GM12878 (cell line): ENCODE measurements around the gene ASB2. TPM values are rescaled to one million over a fixed set of nuclear protein-coding genes. Genes with fewer than 3 reads are reported as not detected.

Experiments used
- BCL3 ChIP-seq: IDR thresholded peaks from 2 replicates; pipeline ENCODE4 v1.6.1; 2011; ENCODE audit warnings: borderline replicate concordance, low read depth, mild to moderate bottlenecking, moderate library complexity, low read length; ENCODE audit not compliant: insufficient read depth, poor library complexity, severe bottlenecking
- CBFB ChIP-seq: IDR thresholded peaks from 2 replicates; pipeline ENCODE4 v1.6.1; 2016; ENCODE audit warnings: antibody characterized with exemption, low read depth
- CEBPB ChIP-seq, 2 experiments: fragments of 150-350 bp in 1 of 2; IDR thresholded peaks; 2 replicates each; pipeline ENCODE4 v1.6.1; 2012 to 2014; ENCODE audit warnings: low read depth in 2 of 2, low read length in 2 of 2, borderline replicate concordance in 1 of 2, inconsistent platforms in 1 of 2
- HDAC2 ChIP-seq: fragments of 200-600 bp; sonication (generic); IDR thresholded peaks from 2 replicates; pipeline ENCODE4 v1.6.1; 2017
- IKZF1 ChIP-seq: fragments of 450-650 bp; conservative IDR thresholded peaks from 2 replicates; pipeline ENCODE4 v1.6.1; 2017; ENCODE audit warnings: antibody characterized with exemption, mild to moderate bottlenecking
- IRF3 ChIP-seq: fragments of 450-650 bp; IDR thresholded peaks from 2 replicates; pipeline ENCODE4 v1.6.1; 2014; ENCODE audit warnings: mild to moderate bottlenecking
- IRF5 ChIP-seq: fragments of 450-650 bp; IDR thresholded peaks from 2 replicates; pipeline ENCODE4 v1.6.1; 2017; ENCODE audit warnings: borderline replicate concordance
- MEF2B ChIP-seq: fragments of 450-650 bp; IDR thresholded peaks from 2 replicates; pipeline ENCODE4 v1.6.1; 2018; ENCODE audit warnings: mild to moderate bottlenecking, moderate library complexity; ENCODE audit not compliant: partially characterized antibody, poor library complexity, severe bottlenecking
- MYB ChIP-seq: fragments of 150-350 bp; IDR thresholded peaks from 2 replicates; pipeline ENCODE4 v1.6.1; 2014; ENCODE audit warnings: mild to moderate bottlenecking, low read depth, low read length, borderline replicate concordance
- NFXL1 ChIP-seq: fragments of 450-650 bp; IDR thresholded peaks from 2 replicates; pipeline ENCODE4 v1.6.1; 2017; ENCODE audit warnings: antibody characterized with exemption, mild to moderate bottlenecking, borderline replicate concordance
- NR2C1 ChIP-seq: fragments of 450-650 bp; IDR thresholded peaks from 2 replicates; pipeline ENCODE4 v1.6.1; 2017; ENCODE audit warnings: antibody characterized with exemption, mild to moderate bottlenecking, moderate library complexity
- PAX8 ChIP-seq: fragments of 450-650 bp; IDR thresholded peaks from 2 replicates; pipeline ENCODE4 v1.6.1; 2017; ENCODE audit warnings: mild to moderate bottlenecking, moderate library complexity
- PRDM15 ChIP-seq: fragments of 450-650 bp; formaldehyde crosslinking; IDR thresholded peaks from 2 replicates; pipeline ENCODE4 v1.4.0; 2020; ENCODE audit warnings: mild to moderate bottlenecking, moderate library complexity
- RBBP5 ChIP-seq: fragments of 200-600 bp; sonication (generic); conservative IDR thresholded peaks from 2 replicates; pipeline ENCODE4 v1.6.1; 2016
- RELB ChIP-seq: fragments of 450-650 bp; IDR thresholded peaks from 2 replicates; pipeline ENCODE4 v1.6.1; 2017; ENCODE audit warnings: low read depth, mild to moderate bottlenecking, moderate library complexity
- SP1 ChIP-seq: IDR thresholded peaks from one replicate; pipeline ENCODE4 v1.6.1; 2011; ENCODE audit warnings: low read depth, low read length
- STAT1 ChIP-seq: fragments of 450-650 bp; conservative IDR thresholded peaks from 2 replicates; pipeline ENCODE4 v1.6.1; 2014; ENCODE audit warnings: antibody characterized with exemption, mild to moderate bottlenecking
- SUPT20H ChIP-seq: IDR thresholded peaks from 2 replicates; pipeline ENCODE4 v1.6.1; 2011; ENCODE audit warnings: low read depth, mild to moderate bottlenecking, low read length, moderate library complexity, borderline replicate concordance; ENCODE audit not compliant: control insufficient read depth
- USF1 ChIP-seq: IDR thresholded peaks from 2 replicates; pipeline ENCODE4 v1.6.1; 2011; ENCODE audit warnings: borderline replicate concordance, low read depth, mild to moderate bottlenecking, moderate library complexity, mixed read lengths, low read length; ENCODE audit not compliant: insufficient read depth; ENCODE audit errors: extremely low read length
- polyA plus RNA-seq, 11 experiments: library from polyadenylated mRNA; depleted of rRNA in 4 of 11; unstranded in 6 of 11; stranded (reverse) in 5 of 11; fragments of >200 nt; fragmentation: Nextera tagmentation in 4 of 11; fragmentation: Illumina TruSeq in 1 of 11; extraction: Ambion mirVana in 4 of 11; extraction: Trizol in 1 of 11; gene quantifications; 1 replicate in 1 of 11; 2 replicates in 10 of 11; pipeline versions ENCODE4 v1.2.1 to v1.2.3, GENCODE V29; 2011 to 2016; ENCODE audit warnings: inconsistent platforms in 2 of 11, missing spikeins in 2 of 11, low read depth in 1 of 11
- total RNA-seq, 4 experiments: library from RNA; depleted of rRNA in 3 of 4; stranded (reverse); fragments of >200 nt in 3 of 4; fragmentation: Illumina TruSeq in 1 of 4; extraction: Trizol in 1 of 4; gene quantifications; 2 replicates each; pipeline versions ENCODE4 v1.2.1 to v1.2.3, GENCODE V29; 2013 to 2021

Gene ASB2
- total and polyA plus RNA-seq, 10 of the 15 experiments (the other 5 are each of a cell fraction or from before 2014, with no cell fraction given) = 3.0 to 54.8 (median 33.5) TPM

GRCh38 chr14:93970965-93971634 lies 5.3 kb downstream of the ASB2 start (continued):
- peak; percentile 94 for TF ChIP-seq MEF2B
- TF ChIP-seq STAT1 = no peak
- TF ChIP-seq IRF5 = no peak
- TF ChIP-seq HDAC2 = no peak
- no peak for TF ChIP-seq NR2C1
- no peak for TF ChIP-seq RBBP5
- no peak for TF ChIP-seq PRDM15 (CRISPR knock-in tag)
- peak; percentile 93 for TF ChIP-seq RELB
- peak; percentile 6; the same call in 1 of the 2 replicates for TF ChIP-seq IRF3
- TF ChIP-seq USF1 = no peak
- TF ChIP-seq MYB = 0 out of 2 replicates have a peak, but pooled peaks have one; percentile 66
- no peak for TF ChIP-seq PAX8
- TF ChIP-seq CEBPB (IDR thresholded peaks at IDR 0.05; ENCODE audit: borderline replicate concordance in 1 of 2, low read depth in 2 of 2, low read length in 2 of 2) = no peak
- TF ChIP-seq BCL3 = peak; percentile 31
- peak; percentile 77 for TF ChIP-seq SP1
- TF ChIP-seq SUPT20H = no peak
- TF ChIP-seq IKZF1 = peak; percentile 97
- TF ChIP-seq NFXL1 = no peak
- peak; percentile 85; the same call in 1 of the 2 replicates for TF ChIP-seq CBFB
